ENCODE results near the gene PTBP1. TPM values are rescaled to one million over a fixed set of nuclear protein-coding genes. Genes with fewer than 3 reads are reported as not detected.

The PTBP1 gene
- total RNA-seq, 1 donor from 2014 or later: 386 TPM

DNA sequence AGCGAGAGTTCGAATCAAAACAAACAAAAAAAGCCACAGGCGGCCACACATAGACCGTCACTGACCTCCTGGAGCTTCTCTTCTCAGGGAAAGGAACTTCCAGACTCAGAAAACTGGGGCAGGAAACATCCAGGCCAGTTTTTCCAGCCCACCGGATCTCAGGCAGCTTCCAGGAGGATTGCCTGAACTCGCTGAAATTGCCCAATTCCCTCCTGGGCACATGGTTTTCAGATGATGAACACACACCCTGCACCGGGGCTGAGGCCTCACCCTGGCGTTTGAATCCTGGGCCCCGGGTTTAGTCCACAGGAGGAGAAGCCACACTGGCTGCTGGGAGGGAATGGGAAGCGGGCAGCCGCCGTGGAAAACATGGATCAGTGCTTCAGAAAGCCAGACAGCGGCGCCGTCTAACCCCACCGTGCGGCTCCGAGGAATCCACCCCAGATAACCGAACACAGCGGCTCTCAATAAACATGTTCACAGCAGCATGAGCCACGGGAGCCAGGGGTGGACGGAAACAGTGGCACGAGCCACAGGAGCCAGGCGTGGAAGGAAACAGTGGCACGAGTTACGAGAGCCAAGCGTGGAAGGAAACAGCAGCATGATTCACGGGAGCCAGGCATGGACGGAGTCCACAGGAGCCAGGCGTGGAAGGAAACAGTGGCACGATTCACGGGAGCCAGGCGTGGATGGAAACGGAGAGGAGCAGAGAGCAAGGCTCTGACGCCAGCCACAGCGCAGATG lies 18.2 kb upstream of the PTBP1 start:
- no peak overlapping the region for H3K4me3 Mint-ChIP-seq (ENCODE audit: unreplicated experiment)

GRCh38 chr19:780935-781334 lies 16.3 kb upstream of the PTBP1 start:
- Histone ChIP-seq H3K4me1 (ENCODE audit: insufficient read depth, low read length) (peaks cover 14% of the 10 kb centered on the region), H3K9me3 (ENCODE audit: insufficient read depth, low read depth, low read length) (no peaks in the 10 kb centered on the region), H3K27me3 (ENCODE audit: insufficient read depth, low read length) (no peaks in the 10 kb centered on the region), H3K4me2 (ENCODE audit: low read length) (no peak overlapping the region), H3K79me2 (ENCODE audit: insufficient read depth, low read length) (no peaks in the 10 kb centered on the region), H4K20me1 (ENCODE audit: insufficient read depth, low read length) (no peaks in the 10 kb centered on the region), H3K9ac (ENCODE audit: low read length) (no peak overlapping the region), H2AFZ (ENCODE audit: low read depth, low read length) (no peak overlapping the region), H3K36me3 (ENCODE audit: insufficient read depth, low read length) (no peaks in the 10 kb centered on the region), H3K4me3 (ENCODE audit: insufficient read depth, low read depth, low read length) (no peak overlapping the region), H3K27ac (ENCODE audit: low read depth, low read length) (no peak overlapping the region)
- Mint-ChIP-seq H3K36me3 (ENCODE audit: low read depth, unreplicated experiment) (no peaks in the 10 kb centered on the region), H3K27ac (ENCODE audit: unreplicated experiment) (no peak overlapping the region), H3K9me3 (ENCODE audit: unreplicated experiment) (no peaks in the 10 kb centered on the region), H3K4me1 (ENCODE audit: low read depth, unreplicated experiment) (peaks cover 6% of the 10 kb centered on the region), H3K27me3 (ENCODE audit: low read depth, unreplicated experiment) (no peaks in the 10 kb centered on the region), H3K4me3 (ENCODE audit: unreplicated experiment) (no peak overlapping the region)
- FAIRE-seq (no peak), DNase-seq (ENCODE audit: low read depth) (no peak)
- no peak for TF ChIP-seq EZH2 (IDR thresholded peaks at IDR 0.05; ENCODE audit: insufficient read depth, low read length)
- no peak for TF ChIP-seq CTCF (IDR thresholded peaks at IDR 0.05; ENCODE audit: insufficient read depth, low read depth, low read length)

More for the DNA sequence above, 18.2 kb upstream of the PTBP1 start:
- peaks cover 14% of the 10 kb centered on the region for H3K4me1 ChIP-seq (ENCODE audit: insufficient read depth, low read length)
- H3K27me3 ChIP-seq (ENCODE audit: insufficient read depth, low read length): no peaks in the 10 kb centered on the region
- peak overlapping the region; percentile 62 for H2AFZ ChIP-seq (ENCODE audit: low read depth, low read length)
- H3K4me3 ChIP-seq (ENCODE audit: insufficient read depth, low read depth, low read length): no peak overlapping the region
- H3K27ac ChIP-seq (ENCODE audit: low read depth, low read length): peak overlapping the region; percentile 26
- H3K27me3 Mint-ChIP-seq (ENCODE audit: low read depth, unreplicated experiment): no peaks in the 10 kb centered on the region
- H3K4me1 Mint-ChIP-seq (ENCODE audit: low read depth, unreplicated experiment): peaks cover 6% of the 10 kb centered on the region
- peak overlapping the region; percentile 48 for H3K4me2 ChIP-seq (ENCODE audit: low read length)
- H3K9me3 ChIP-seq (ENCODE audit: insufficient read depth, low read depth, low read length): no peaks in the 10 kb centered on the region
- H4K20me1 ChIP-seq (ENCODE audit: insufficient read depth, low read length): no peaks in the 10 kb centered on the region
- DNase-seq (ENCODE audit: low read depth) (peak; percentile 85), FAIRE-seq (no peak)
- no peak overlapping the region for H3K27ac Mint-ChIP-seq (ENCODE audit: unreplicated experiment)
- no peaks in the 10 kb centered on the region for H3K36me3 ChIP-seq (ENCODE audit: insufficient read depth, low read length)
- H3K9ac ChIP-seq (ENCODE audit: low read length): peak overlapping the region; percentile 50
- H3K36me3 Mint-ChIP-seq (ENCODE audit: low read depth, unreplicated experiment): no peaks in the 10 kb centered on the region
- no peaks in the 10 kb centered on the region for H3K79me2 ChIP-seq (ENCODE audit: insufficient read depth, low read length)
- no peaks in the 10 kb centered on the region for H3K9me3 Mint-ChIP-seq (ENCODE audit: unreplicated experiment)
- TF ChIP-seq CTCF (IDR thresholded peaks at IDR 0.05; ENCODE audit: insufficient read depth, low read depth, low read length) (no peak), EZH2 (IDR thresholded peaks at IDR 0.05; ENCODE audit: insufficient read depth, low read length) (no peak)

GRCh38 chr19:781800-782184 lies 15.5 kb upstream of the PTBP1 start:
- Histone ChIP-seq H3K4me3 (ENCODE audit: insufficient read depth, low read depth, low read length) (no peak overlapping the region), H3K27ac (ENCODE audit: low read depth, low read length) (no peak overlapping the region), H3K9ac (ENCODE audit: low read length) (peak overlapping the region; percentile 52), H3K4me1 (ENCODE audit: insufficient read depth, low read length) (peaks cover 14% of the 10 kb centered on the region), H4K20me1 (ENCODE audit: insufficient read depth, low read length) (no peaks in the 10 kb centered on the region), H3K4me2 (ENCODE audit: low read length) (peak overlapping the region; percentile 84), H3K36me3 (ENCODE audit: insufficient read depth, low read length) (no peaks in the 10 kb centered on the region), H2AFZ (ENCODE audit: low read depth, low read length) (no peak overlapping the region), H3K27me3 (ENCODE audit: insufficient read depth, low read length) (no peaks in the 10 kb centered on the region), H3K79me2 (ENCODE audit: insufficient read depth, low read length) (no peaks in the 10 kb centered on the region), H3K9me3 (ENCODE audit: insufficient read depth, low read depth, low read length) (no peaks in the 10 kb centered on the region)
- H3K4me3 Mint-ChIP-seq (ENCODE audit: unreplicated experiment): no peak overlapping the region
- H3K27me3 Mint-ChIP-seq (ENCODE audit: low read depth, unreplicated experiment): no peaks in the 10 kb centered on the region
- TF ChIP-seq EZH2 (IDR thresholded peaks at IDR 0.05; ENCODE audit: insufficient read depth, low read length) (no peak), CTCF (IDR thresholded peaks at IDR 0.05; ENCODE audit: insufficient read depth, low read depth, low read length) (no peak)
- H3K4me1 Mint-ChIP-seq (ENCODE audit: low read depth, unreplicated experiment): peaks cover 6% of the 10 kb centered on the region
- no peak for DNase-seq (ENCODE audit: low read depth)
- H3K9me3 Mint-ChIP-seq (ENCODE audit: unreplicated experiment): no peaks in the 10 kb centered on the region
- peak overlapping the region; percentile 7 for H3K27ac Mint-ChIP-seq (ENCODE audit: unreplicated experiment)
- FAIRE-seq: no peak
- no peaks in the 10 kb centered on the region for H3K36me3 Mint-ChIP-seq (ENCODE audit: low read depth, unreplicated experiment)

All from astrocyte (in vitro differentiated cells and primary cell).